ENCODE data around the gene OTC. TPM values are rescaled to one million over a fixed set of nuclear protein-coding genes. Genes with fewer than 3 reads are reported as not detected.

OTC gene
- total RNA-seq = not detected in 2 replicates

- no peak for DNase-seq (ENCODE audit: extremely low read depth, low read depth, low spot score)
Measured at GRCh38 chrX:38352362-38352761, at the start of gene OTC. OTC (plus strand) TSS chrX:38352604; CDS start chrX:38352697, 93 bp downstream.

- DNase-seq (ENCODE audit: extremely low read depth, low read depth, low spot score) = no peak
Measured at GRCh38 chrX:38304010-38304409, 48.4 kb upstream of the OTC start.

- DNase-seq (ENCODE audit: extremely low read depth, low read depth, low spot score) = peak; percentile 73
Measured at GRCh38 chrX:38305971-38306370, 46.4 kb upstream of the OTC start.

GRCh38 chrX:38311743-38312142, 40.7 kb upstream of the OTC start:
- DNase-seq (ENCODE audit: extremely low read depth, low read depth, low spot score) = no peak

- DNase-seq (ENCODE audit: extremely low read depth, low read depth, low spot score) = no peak
Measured at GRCh38 chrX:38312436-38312835, 40.0 kb upstream of the OTC start.

- no peak for DNase-seq (ENCODE audit: extremely low read depth, low read depth, low spot score)
Measured at GRCh38 chrX:38313190-38313589, 39.2 kb upstream of the OTC start.

- no peak for DNase-seq (ENCODE audit: extremely low read depth, low read depth, low spot score)
Measured at GRCh38 chrX:38315186-38315585, 37.2 kb upstream of the OTC start.

GRCh38 chrX:38318196-38318595, 34.2 kb upstream of the OTC start:
- DNase-seq (ENCODE audit: extremely low read depth, low read depth, low spot score) = no peak

- no peak for DNase-seq (ENCODE audit: extremely low read depth, low read depth, low spot score)
Measured at GRCh38 chrX:38318606-38319005, 33.8 kb upstream of the OTC start.

- no peak for DNase-seq (ENCODE audit: extremely low read depth, low read depth, low spot score)
Measured at GRCh38 chrX:38320819-38321218, 31.6 kb upstream of the OTC start.

GRCh38 chrX:38326086-38326485, 26.3 kb upstream of the OTC start:
- no peak for DNase-seq (ENCODE audit: extremely low read depth, low read depth, low spot score)

- no peak for DNase-seq (ENCODE audit: extremely low read depth, low read depth, low spot score)
Measured at GRCh38 chrX:38327007-38327774, 25.2 kb upstream of the OTC start, which contains the start of gene RPGR. RPGR (minus strand) TSS chrX:38327509; CDS start chrX:38327367, 142 bp downstream.

- DNase-seq (ENCODE audit: extremely low read depth, low read depth, low spot score) = no peak
Measured at GRCh38 chrX:38327775-38328081, 24.7 kb upstream of the OTC start.

GRCh38 chrX:38332505-38332904, 19.9 kb upstream of the OTC start:
- DNase-seq (ENCODE audit: extremely low read depth, low read depth, low spot score) = no peak

GRCh38 chrX:38335382-38335781, 17.0 kb upstream of the OTC start:
- no peak for DNase-seq (ENCODE audit: extremely low read depth, low read depth, low spot score)

GRCh38 chrX:38336538-38337240, 15.7 kb upstream of the OTC start:
- DNase-seq (ENCODE audit: extremely low read depth, low read depth, low spot score) = no peak

- no peak for DNase-seq (ENCODE audit: extremely low read depth, low read depth, low spot score)
Measured at GRCh38 chrX:38341442-38341841, 11.0 kb upstream of the OTC start.

GRCh38 chrX:38342853-38343778, 9.3 kb upstream of the OTC start:
- no peak for DNase-seq (ENCODE audit: extremely low read depth, low read depth, low spot score)

- no peak for DNase-seq (ENCODE audit: extremely low read depth, low read depth, low spot score)
Measured at GRCh38 chrX:38346150-38346549, 6.3 kb upstream of the OTC start.

GRCh38 chrX:38347136-38347535, 5.3 kb upstream of the OTC start:
- peak; percentile 68 for DNase-seq (ENCODE audit: extremely low read depth, low read depth, low spot score)

GRCh38 chrX:38351346-38351745, 1.1 kb upstream of the OTC start:
- DNase-seq (ENCODE audit: extremely low read depth, low read depth, low spot score) = no peak
